ENCODE measurements around the gene FLYWCH1. TPM values are rescaled to one million over a fixed set of nuclear protein-coding genes. Genes with fewer than 3 reads are reported as not detected.
"Not testable (repeated sequence)": the region's sequence is repeated elsewhere in the genome, so short reads cannot be mapped to it uniquely, and the experiment has no call there.

The FLYWCH1 gene
- total and polyA plus RNA-seq, 9 donors: 7.8 to 28.5 (median 17.3) TPM

DNA sequence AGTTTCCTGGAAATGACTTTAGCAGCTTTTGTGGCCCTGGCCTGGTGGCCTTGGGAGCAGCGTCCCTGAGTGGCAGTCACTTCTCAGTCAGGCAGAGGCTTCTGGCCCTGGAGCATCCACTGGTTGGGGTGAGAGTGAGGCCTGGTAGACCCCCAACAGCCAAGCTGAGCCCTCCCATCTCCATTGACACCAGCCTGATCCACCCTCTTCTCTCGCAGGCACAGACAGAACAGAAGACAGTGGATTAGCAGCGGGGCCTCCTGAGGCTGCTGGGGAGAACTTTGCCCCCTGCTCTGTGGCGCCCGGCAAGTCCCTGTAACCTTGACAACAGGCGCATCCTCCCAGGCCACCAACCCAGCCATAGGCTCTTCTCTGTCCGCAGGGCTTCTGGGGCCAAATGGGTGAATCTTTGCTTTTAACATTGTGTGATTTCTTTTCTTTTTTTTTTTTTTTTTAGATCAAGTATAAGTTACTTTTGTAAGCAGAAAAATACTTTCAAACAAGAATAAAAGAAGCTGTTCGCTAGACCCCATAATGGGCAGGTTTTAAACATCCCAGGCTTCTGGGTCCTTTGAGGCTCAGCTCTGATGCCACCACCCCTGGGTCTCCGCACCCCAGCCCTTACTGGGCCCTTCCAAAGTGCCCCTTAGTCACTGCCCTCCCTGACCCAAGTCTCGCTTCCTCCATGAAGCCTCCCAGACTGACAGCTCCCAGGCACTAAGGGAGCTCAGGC, 12.7 kb upstream of the FLYWCH1 start:
- WGBS (ENCODE audit: insufficient coverage): 83% methylated on average over 4 of the region's 10 CpGs

DNA sequence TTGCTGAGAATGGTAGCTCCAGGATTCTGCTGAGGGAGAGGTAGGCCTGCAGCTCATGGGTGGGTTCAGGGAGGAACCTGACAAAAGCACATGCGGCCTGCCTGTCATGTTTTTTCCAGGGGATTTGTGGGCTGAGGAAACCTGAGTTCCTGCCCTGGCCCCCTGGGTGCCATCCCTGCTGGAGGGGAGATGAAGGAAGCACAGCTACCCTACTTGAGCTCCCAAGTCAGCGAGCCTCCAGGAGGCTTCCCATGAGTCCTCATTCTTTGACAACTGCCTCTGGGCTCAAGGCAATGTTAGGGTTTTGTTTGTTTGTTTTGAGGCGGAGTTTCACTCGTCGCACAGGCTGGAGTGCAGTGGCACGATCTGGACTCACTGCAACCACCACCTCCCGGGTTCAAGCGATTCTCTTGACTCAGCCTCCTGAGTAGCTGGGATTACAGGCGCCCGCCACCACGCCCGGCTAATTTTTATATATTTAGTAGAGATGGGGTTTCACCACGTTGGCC, 12.1 kb upstream of the FLYWCH1 start:
- no peak overlapping the region for H3K27ac ChIP-seq (ENCODE audit: low read length)
- peaks cover 15% of the 10 kb centered on the region for H3K36me3 ChIP-seq (ENCODE audit: control insufficient read depth, insufficient read depth, low read length)
- WGBS (ENCODE audit: insufficient coverage): 94% methylated on average over 8 of the region's 13 CpGs
- H3K9me3 ChIP-seq (replicated peaks; ENCODE audit: control insufficient read depth, low read depth, low read length): no peaks in the 10 kb centered on the region
- peaks cover 24% of the 10 kb centered on the region for H3K4me1 ChIP-seq (ENCODE audit: control insufficient read depth, insufficient read depth, low read length)
- H3K27me3 ChIP-seq (ENCODE audit: control insufficient read depth, insufficient read depth, low read length): no peaks in the 10 kb centered on the region
- no peak overlapping the region for H3K4me3 ChIP-seq (ENCODE audit: low read length)
- DNase-seq: no peak

More for the DNA sequence above, 12.7 kb upstream of the FLYWCH1 start:
- no peak overlapping the region for H3K4me3 ChIP-seq (ENCODE audit: low read length)
- H3K36me3 ChIP-seq (ENCODE audit: control insufficient read depth, insufficient read depth, low read length): peaks cover 15% of the 10 kb centered on the region
- no peaks in the 10 kb centered on the region for H3K9me3 ChIP-seq (replicated peaks; ENCODE audit: control insufficient read depth, low read depth, low read length)
- H3K27ac ChIP-seq (ENCODE audit: low read length): no peak overlapping the region
- H3K4me1 ChIP-seq (ENCODE audit: control insufficient read depth, insufficient read depth, low read length): peaks cover 22% of the 10 kb centered on the region
- H3K27me3 ChIP-seq (ENCODE audit: control insufficient read depth, insufficient read depth, low read length): no peaks in the 10 kb centered on the region
- DNase-seq: no peak

- WGBS (ENCODE audit: insufficient coverage): 90% methylated on average over 11 of the region's 15 CpGs
- peaks cover 26% of the 10 kb centered on the region for H3K4me1 ChIP-seq (ENCODE audit: control insufficient read depth, insufficient read depth, low read length)
- H3K27ac ChIP-seq (ENCODE audit: low read length): no peak overlapping the region
- H3K4me3 ChIP-seq (ENCODE audit: low read length): no peak overlapping the region
- peaks cover 14% of the 10 kb centered on the region for H3K36me3 ChIP-seq (ENCODE audit: control insufficient read depth, insufficient read depth, low read length)
- no peaks in the 10 kb centered on the region for H3K9me3 ChIP-seq (replicated peaks; ENCODE audit: control insufficient read depth, low read depth, low read length)
- H3K27me3 ChIP-seq (ENCODE audit: control insufficient read depth, insufficient read depth, low read length): no peaks in the 10 kb centered on the region
- no peak for DNase-seq
Measured at GRCh38 chr16:2900526-2901075, 11.1 kb upstream of the FLYWCH1 start.

DNA sequence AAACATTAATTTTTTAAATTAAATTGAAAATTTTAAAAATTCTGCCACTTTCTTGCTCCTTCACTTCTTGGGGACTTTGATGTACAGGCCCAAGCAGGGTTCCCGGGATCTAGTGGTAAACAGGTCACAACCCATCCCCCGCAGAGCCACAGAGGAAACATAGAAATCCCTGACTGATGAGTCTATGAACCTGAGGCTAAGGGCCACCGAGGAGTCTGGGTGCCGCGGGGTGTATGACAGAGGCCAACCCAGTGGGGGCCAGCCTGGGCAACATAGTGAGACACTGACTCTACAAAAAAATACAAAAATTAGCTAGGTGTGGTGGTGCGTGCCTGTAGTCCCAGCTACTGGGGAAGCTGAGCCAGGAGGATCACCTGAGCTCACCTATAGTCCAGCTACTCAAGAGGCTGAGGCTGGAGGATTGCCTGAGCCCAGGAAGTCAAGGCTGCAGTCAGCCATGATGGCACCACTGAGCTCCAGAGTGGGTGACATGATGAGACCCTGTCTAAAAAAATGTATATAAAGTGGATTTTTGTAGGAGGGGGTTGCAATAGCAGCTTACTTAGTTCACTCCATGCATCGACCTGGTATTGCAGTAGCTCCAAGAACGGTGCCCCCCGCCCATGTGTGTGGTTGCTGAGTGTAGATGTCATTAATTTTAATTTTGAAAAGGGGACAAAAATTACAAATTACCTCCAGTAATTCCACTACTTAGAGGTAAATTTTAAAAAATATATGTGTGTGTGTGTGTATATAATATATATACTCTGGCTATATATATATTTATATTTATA, 9.2 kb upstream of the FLYWCH1 start:
- 96% methylated on average over 5 of the region's 9 CpGs for WGBS (ENCODE audit: insufficient coverage)
- Histone ChIP-seq H3K4me3 (ENCODE audit: low read length) (no peak overlapping the region), H3K9me3 (replicated peaks; ENCODE audit: control insufficient read depth, low read depth, low read length) (no peaks in the 10 kb centered on the region), H3K27me3 (ENCODE audit: control insufficient read depth, insufficient read depth, low read length) (no peaks in the 10 kb centered on the region), H3K36me3 (ENCODE audit: control insufficient read depth, insufficient read depth, low read length) (no peaks in the 10 kb centered on the region), H3K4me1 (ENCODE audit: control insufficient read depth, insufficient read depth, low read length) (peaks cover 22% of the 10 kb centered on the region), H3K27ac (ENCODE audit: low read length) (no peak overlapping the region)
- DNase-seq: no peak

GRCh38 chr16:2904100-2904921, 7.4 kb upstream of the FLYWCH1 start:
- H3K9me3 ChIP-seq (replicated peaks; ENCODE audit: control insufficient read depth, low read depth, low read length): no peaks in the 10 kb centered on the region
- peak; percentile 95 for DNase-seq
- H3K27ac ChIP-seq (ENCODE audit: low read length): peak overlapping the region; percentile 93
- peak overlapping the region; percentile 87 for H3K4me3 ChIP-seq (ENCODE audit: low read length)
- no peaks in the 10 kb centered on the region for H3K27me3 ChIP-seq (ENCODE audit: control insufficient read depth, insufficient read depth, low read length)
- peaks cover 17% of the 10 kb centered on the region for H3K4me1 ChIP-seq (ENCODE audit: control insufficient read depth, insufficient read depth, low read length)
- H3K36me3 ChIP-seq (ENCODE audit: control insufficient read depth, insufficient read depth, low read length): no peaks in the 10 kb centered on the region
- WGBS (ENCODE audit: insufficient coverage): under 1% methylated on average over 57 of the region's 62 CpGs

- H3K27ac ChIP-seq (ENCODE audit: low read length): peak overlapping the region; percentile 93
- DNase-seq: no peak
- H3K9me3 ChIP-seq (replicated peaks; ENCODE audit: control insufficient read depth, low read depth, low read length): no peaks in the 10 kb centered on the region
- H3K36me3 ChIP-seq (ENCODE audit: control insufficient read depth, insufficient read depth, low read length): no peaks in the 10 kb centered on the region
- WGBS (ENCODE audit: insufficient coverage): 0% methylated on average over 32 of the region's 32 CpGs
- no peaks in the 10 kb centered on the region for H3K27me3 ChIP-seq (ENCODE audit: control insufficient read depth, insufficient read depth, low read length)
- peak overlapping the region; percentile 87 for H3K4me3 ChIP-seq (ENCODE audit: low read length)
- peaks cover 17% of the 10 kb centered on the region for H3K4me1 ChIP-seq (ENCODE audit: control insufficient read depth, insufficient read depth, low read length)
Measured at GRCh38 chr16:2904922-2905240, 6.8 kb upstream of the FLYWCH1 start.

DNA sequence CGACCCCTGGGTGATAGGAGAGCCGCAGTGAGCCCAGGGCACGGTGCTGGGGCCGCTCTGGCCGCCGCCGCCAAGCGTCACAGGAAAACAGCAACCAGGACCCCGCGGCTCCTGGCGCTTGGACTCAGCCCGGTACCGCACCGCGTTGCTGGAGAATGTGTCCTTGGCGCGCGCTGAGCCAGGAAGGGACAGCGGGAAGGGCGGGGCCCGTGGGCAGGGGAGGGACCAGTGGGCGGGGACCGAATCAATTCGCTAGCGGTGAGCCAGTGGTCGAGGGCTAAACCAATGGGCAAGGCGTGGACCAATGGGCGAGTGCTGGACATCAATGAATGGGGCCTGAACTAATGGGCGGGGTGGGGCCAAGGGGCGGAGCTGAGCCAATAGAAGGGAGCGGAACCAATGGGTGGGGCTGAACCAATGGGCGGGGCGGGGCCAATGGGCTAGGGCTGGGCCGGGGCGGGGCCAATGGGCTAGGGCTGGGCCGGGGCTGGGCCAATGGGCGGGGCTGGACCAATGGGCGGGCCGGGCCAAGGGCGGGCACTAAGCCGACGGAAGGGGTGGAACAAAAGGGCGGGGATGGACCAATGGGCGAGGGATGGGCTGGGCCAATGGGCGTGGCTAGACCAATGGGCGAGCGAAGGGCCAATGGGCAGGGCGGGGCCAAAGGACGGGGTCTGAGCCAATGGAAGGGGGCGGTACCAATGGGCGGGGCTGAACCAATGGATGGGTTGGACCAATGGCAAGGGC, 6.3 kb upstream of the FLYWCH1 start:
- no peaks in the 10 kb centered on the region for H3K9me3 ChIP-seq (replicated peaks; ENCODE audit: control insufficient read depth, low read depth, low read length)

GRCh38 chr16:2905988-2906387, 5.7 kb upstream of the FLYWCH1 start:
- Histone ChIP-seq H3K4me3 (ENCODE audit: low read length) (no peak overlapping the region), H3K36me3 (ENCODE audit: control insufficient read depth, insufficient read depth, low read length) (no peaks in the 10 kb centered on the region)
- WGBS (ENCODE audit: insufficient coverage): 48% methylated on average over 8 of the region's 12 CpGs

More for the DNA sequence above, 6.3 kb upstream of the FLYWCH1 start:
- Histone ChIP-seq H3K27me3 (ENCODE audit: control insufficient read depth, insufficient read depth, low read length) (no peaks in the 10 kb centered on the region), H3K4me3 (ENCODE audit: low read length) (peak overlapping the region; percentile 87), H3K36me3 (ENCODE audit: control insufficient read depth, insufficient read depth, low read length) (no peaks in the 10 kb centered on the region), H3K4me1 (ENCODE audit: control insufficient read depth, insufficient read depth, low read length) (peaks cover 17% of the 10 kb centered on the region), H3K27ac (ENCODE audit: low read length) (peak overlapping the region; percentile 93)
- DNase-seq: peak; percentile 98
- WGBS (ENCODE audit: insufficient coverage): 1% methylated on average over 47 of the region's 51 CpGs

GRCh38 chr16:2907084-2907753, 4.5 kb upstream of the FLYWCH1 start:
- H3K36me3 ChIP-seq (ENCODE audit: control insufficient read depth, insufficient read depth, low read length); H3K27ac ChIP-seq (ENCODE audit: low read length); H3K4me3 ChIP-seq (ENCODE audit: low read length); H3K27me3 ChIP-seq (ENCODE audit: control insufficient read depth, insufficient read depth, low read length); H3K9me3 ChIP-seq (replicated peaks; ENCODE audit: control insufficient read depth, low read depth, low read length): not testable (repeated sequence)
- peaks cover 21% of the 10 kb centered on the region for H3K4me1 ChIP-seq (ENCODE audit: control insufficient read depth, insufficient read depth, low read length)
- peak; percentile 69 for DNase-seq
- 0% methylated on average over 1 of the region's 17 CpGs for WGBS (ENCODE audit: insufficient coverage)

More at GRCh38 chr16:2905988-2906387, 5.7 kb upstream of the FLYWCH1 start:
- DNase-seq: no peak
- no peaks in the 10 kb centered on the region for H3K27me3 ChIP-seq (ENCODE audit: control insufficient read depth, insufficient read depth, low read length)
- H3K9me3 ChIP-seq (replicated peaks; ENCODE audit: control insufficient read depth, low read depth, low read length): no peaks in the 10 kb centered on the region
- H3K4me1 ChIP-seq (ENCODE audit: control insufficient read depth, insufficient read depth, low read length): peaks cover 17% of the 10 kb centered on the region
- H3K27ac ChIP-seq (ENCODE audit: low read length): peak overlapping the region; percentile 4

All from muscle of leg (tissue), 11 donors.